Tibial artery (tissue), 4 donors: Measurements from ENCODE around the gene IRAG1.

Source experiments
- DNase-seq, 2 donors: peaks; one replicate each; pipeline ENCODE4 v3.0.0-alpha.2; 2019
- H3K27ac ChIP-seq, 2 donors: fragments of 200-600 bp; sonication (generic) in 1 of 2; 1 replicate in 1 of 2; 2 replicates in 1 of 2; pipeline ENCODE4 v1.5.1; 2018 to 2019; ENCODE audit warnings: mild to moderate bottlenecking in 1 of 2
- H3K27me3 ChIP-seq, 2 donors: fragments of 200-600 bp; sonication (generic) in 1 of 2; one replicate each; pipeline versions ENCODE4 v1.5.1 to v1.6.0; 2016 to 2019
- H3K36me3 ChIP-seq, 3 donors: fragments of 200-600 bp; sonication (generic) in 2 of 3; one replicate each; pipeline ENCODE4 v1.5.1; 2016 to 2019; ENCODE audit warnings: mild to moderate bottlenecking in 2 of 3
- H3K4me1 ChIP-seq, 4 donors: fragments of 200-600 bp; sonication (generic) in 2 of 4; 1 replicate in 3 of 4; 2 replicates in 1 of 4; pipeline ENCODE4 v1.5.1; 2016 to 2019
- H3K4me3 ChIP-seq, 2 donors: fragments of 200-600 bp; sonication (generic) in 1 of 2; 1 replicate in 1 of 2; 2 replicates in 1 of 2; pipeline ENCODE4 v1.5.1; 2018 to 2019; ENCODE audit warnings: mild to moderate bottlenecking in 2 of 2
- H3K9me3 ChIP-seq, 3 donors: fragments of 200-600 bp; sonication (generic) in 1 of 3; one replicate each; pipeline ENCODE4 v1.5.1; 2016 to 2019
- CTCF ChIP-seq, 2 experiments: fragments of 200-600 bp in 1 of 2; fragments of 450-650 bp in 1 of 2; IDR thresholded peaks; one replicate each; pipeline ENCODE4 v1.5.1; 2017 to 2019; ENCODE audit warnings: antibody characterized with exemption in 2 of 2, mild to moderate bottlenecking in 1 of 2, moderate library complexity in 1 of 2
- intact Hi-C: fragments of 100-400 bp; cut with DNase I; formaldehyde crosslinking; loops from one replicate; pipeline ENCODE4 v1.15.0; 2023; ENCODE audit warnings: low total_unique reads

The IRAG1 gene

DNA sequence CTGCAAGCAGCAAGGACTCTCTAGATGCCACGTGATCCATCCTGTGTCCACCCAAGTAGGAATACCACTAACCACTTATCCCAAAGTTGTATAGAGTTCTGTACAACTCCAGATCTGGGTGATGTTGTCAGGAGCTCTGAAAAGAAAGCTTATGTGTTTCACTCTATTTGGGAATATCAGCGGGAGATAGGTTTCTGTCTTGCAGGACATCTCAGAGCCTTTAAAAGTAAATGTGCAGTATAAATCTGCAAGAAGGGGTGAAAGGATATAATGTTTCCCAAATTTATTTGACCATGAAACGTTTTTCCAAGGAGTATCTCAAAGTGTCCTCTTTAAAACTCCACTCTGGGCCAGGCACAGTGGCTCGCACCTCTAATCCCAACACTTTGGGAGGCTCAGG lies 13.9 kb downstream of the IRAG1 start:
- DNase-seq = no peak
- peaks cover under 1 to 30% (median 5%) of the 10 kb centered on the region in 3 donors for H3K36me3 ChIP-seq
- peak overlapping the region; percentile 86 to 89 for H3K27ac ChIP-seq
- H3K9me3 ChIP-seq = no peaks in the 10 kb centered on the region
- intact Hi-C loops = no loop called here
- TF ChIP-seq CTCF (IDR thresholded peaks at IDR 0.05) = no peak
- no peak overlapping the region for H3K4me3 ChIP-seq
- H3K4me1 ChIP-seq = peaks cover 0 to 98% (median 57%) of the 10 kb centered on the region in 4 donors
- H3K27me3 ChIP-seq = no peaks in the 10 kb centered on the region

- H3K4me1 ChIP-seq = peaks cover 0 to 100% (median 67%) of the 10 kb centered on the region in 4 donors
- no peak overlapping the region for H3K4me3 ChIP-seq
- peaks cover 0 to 19% (median 5%) of the 10 kb centered on the region in 3 donors for H3K36me3 ChIP-seq
- no peaks in the 10 kb centered on the region for H3K27me3 ChIP-seq
- no peak for DNase-seq
- no peaks in the 10 kb centered on the region for H3K9me3 ChIP-seq
- TF ChIP-seq CTCF (IDR thresholded peaks at IDR 0.05) = no peak
- H3K27ac ChIP-seq = peak overlapping the region; percentile 86 to 89
- intact Hi-C loops = no loop called here
Observed at GRCh38 chr11:10678101-10678500, 15.5 kb downstream of the IRAG1 start.

GRCh38 chr11:10676919-10677318 lies 16.6 kb downstream of the IRAG1 start:
- peak in 1 of 2 donors; percentile 32 for DNase-seq
- no peak for TF ChIP-seq CTCF (IDR thresholded peaks at IDR 0.05)
- Histone ChIP-seq H3K27ac (peak overlapping the region; percentile 86 to 89), H3K27me3 (no peaks in the 10 kb centered on the region), H3K9me3 (no peaks in the 10 kb centered on the region), H3K4me1 (peaks cover 0 to 100% (median 64%) of the 10 kb centered on the region in 4 donors), H3K36me3 (peaks cover 0 to 17% (median 5%) of the 10 kb centered on the region in 3 donors), H3K4me3 (no peak overlapping the region)
- intact Hi-C loops = no loop called here

GRCh38 chr11:10674911-10675440 lies 18.6 kb downstream of the IRAG1 start:
- H3K9me3 ChIP-seq = no peaks in the 10 kb centered on the region
- DNase-seq = peak; percentile 82 to 93
- peak overlapping the region; percentile 27 to 33 for H3K4me3 ChIP-seq
- peaks cover 0 to 17% (median 5%) of the 10 kb centered on the region in 3 donors for H3K36me3 ChIP-seq
- intact Hi-C loops = no loop called here
- TF ChIP-seq CTCF (IDR thresholded peaks at IDR 0.05) = no peak
- H3K27me3 ChIP-seq = no peaks in the 10 kb centered on the region
- peaks cover 0 to 100% (median 58%) of the 10 kb centered on the region in 4 donors for H3K4me1 ChIP-seq
- peak overlapping the region; percentile 86 to 89 for H3K27ac ChIP-seq

DNA sequence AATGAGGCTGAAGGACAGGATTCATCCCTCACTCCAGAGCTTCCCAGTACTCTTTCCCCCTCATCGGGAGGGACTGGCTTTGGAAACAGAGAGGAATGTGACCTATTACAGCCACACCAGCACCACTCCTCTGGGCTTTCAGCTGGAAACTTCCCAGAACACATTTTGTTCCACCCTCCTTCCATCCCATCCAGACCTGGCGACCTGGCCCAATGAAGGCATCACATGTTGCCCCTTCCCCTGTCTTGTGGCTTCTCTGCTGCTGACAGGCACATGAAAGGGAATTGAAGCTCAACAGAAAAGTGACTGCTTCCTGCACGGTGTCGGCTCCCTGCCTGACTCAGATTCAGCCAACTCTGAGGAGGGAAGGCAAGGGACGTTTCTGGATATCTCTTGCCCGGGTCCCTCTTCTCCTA lies 19.1 kb downstream of the IRAG1 start:
- H3K27ac ChIP-seq = peak overlapping the region; percentile 86 to 89
- DNase-seq = peak; percentile 84 to 89
- peaks cover 0 to 13% (median under 1%) of the 10 kb centered on the region in 3 donors for H3K36me3 ChIP-seq
- intact Hi-C loops = no loop called here
- peak overlapping the region; percentile 27 to 33 for H3K4me3 ChIP-seq
- no peak for TF ChIP-seq CTCF (IDR thresholded peaks at IDR 0.05)
- no peaks in the 10 kb centered on the region for H3K27me3 ChIP-seq
- peaks cover 0 to 100% (median 62%) of the 10 kb centered on the region in 4 donors for H3K4me1 ChIP-seq
- no peaks in the 10 kb centered on the region for H3K9me3 ChIP-seq
